Right lung (tissue), 5 donors: ENCODE data around the gene AKR1B15. TPM values are rescaled to one million over a fixed set of nuclear protein-coding genes. Genes with fewer than 3 reads are reported as not detected.

Source experiments
- DNase-seq, 2 donors: peaks; one replicate each; pipeline ENCODE4 v3.0.0-alpha.2; 2013
- polyA plus RNA-seq, 5 donors: library from polyadenylated mRNA; unstranded; fragments of 120-200 nt; gene quantifications; one replicate each; pipeline versions ENCODE4 v1.2.1 to v1.2.3, GENCODE V29; 2013; ENCODE audit warnings: inconsistent platforms in 1 of 5, low replicate concordance in 1 of 5; ENCODE audit not compliant: insufficient read length in 5 of 5, insufficient read depth in 1 of 5

Gene AKR1B15
- polyA plus RNA-seq, 5 donors, result 0.07 to 0.27 (median 0.16) TPM; not detected in 1

DNA sequence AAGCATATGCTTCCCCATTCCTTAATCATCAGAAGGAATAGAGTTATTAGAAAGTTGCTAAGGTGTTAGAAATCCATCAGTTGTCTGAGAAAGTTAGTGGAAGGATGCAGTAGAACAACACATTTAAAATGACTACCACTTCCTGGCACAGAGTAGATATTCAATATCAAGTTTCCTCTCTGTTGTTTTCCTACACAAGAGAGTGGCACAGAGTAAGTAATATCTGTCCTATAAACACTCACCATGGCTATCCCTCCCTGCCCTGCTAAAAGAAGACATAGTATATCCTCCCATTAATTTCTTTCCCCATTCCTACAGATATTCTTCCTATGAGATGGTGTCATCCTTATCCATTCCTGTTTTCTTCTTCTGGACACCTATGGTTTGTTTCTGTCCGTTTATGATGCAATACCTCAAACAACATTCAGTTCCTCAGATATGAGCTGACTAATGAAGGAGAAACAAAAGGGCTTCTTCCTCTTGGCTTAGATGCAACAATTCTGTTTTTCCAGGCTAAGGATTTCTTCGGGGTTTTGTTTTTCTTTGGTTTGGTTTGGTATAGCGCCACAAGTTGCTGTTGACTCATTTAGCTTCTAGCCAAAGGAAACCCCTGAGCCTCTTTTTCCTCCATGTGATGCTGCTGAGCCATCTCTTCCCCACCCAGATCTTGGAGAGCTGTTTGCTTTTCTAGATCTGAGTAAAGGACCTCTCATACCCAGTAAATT is 64.9 kb downstream of the AKR1B15 start:
- no peak for DNase-seq

DNA sequence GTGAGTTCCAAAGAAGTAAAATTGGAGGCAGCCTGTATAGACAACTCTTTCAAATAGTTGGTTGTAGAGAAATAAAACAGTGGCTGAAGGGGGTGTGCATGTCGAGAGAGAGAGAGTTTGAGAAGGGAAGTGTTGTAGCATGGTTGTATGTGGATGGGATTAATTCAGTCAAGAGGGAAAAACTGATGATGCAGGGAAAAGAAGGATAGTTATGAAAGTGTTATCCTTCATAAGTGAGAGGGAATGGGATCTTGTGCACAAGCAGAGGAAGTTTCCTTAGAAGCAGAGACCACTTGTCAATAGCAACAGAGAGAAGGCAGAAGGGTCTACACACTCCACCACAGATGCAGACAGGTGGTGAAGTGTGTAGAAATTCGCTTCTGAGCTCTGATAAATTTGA is 67.7 kb downstream of the AKR1B15 start:
- DNase-seq, result no peak

DNA sequence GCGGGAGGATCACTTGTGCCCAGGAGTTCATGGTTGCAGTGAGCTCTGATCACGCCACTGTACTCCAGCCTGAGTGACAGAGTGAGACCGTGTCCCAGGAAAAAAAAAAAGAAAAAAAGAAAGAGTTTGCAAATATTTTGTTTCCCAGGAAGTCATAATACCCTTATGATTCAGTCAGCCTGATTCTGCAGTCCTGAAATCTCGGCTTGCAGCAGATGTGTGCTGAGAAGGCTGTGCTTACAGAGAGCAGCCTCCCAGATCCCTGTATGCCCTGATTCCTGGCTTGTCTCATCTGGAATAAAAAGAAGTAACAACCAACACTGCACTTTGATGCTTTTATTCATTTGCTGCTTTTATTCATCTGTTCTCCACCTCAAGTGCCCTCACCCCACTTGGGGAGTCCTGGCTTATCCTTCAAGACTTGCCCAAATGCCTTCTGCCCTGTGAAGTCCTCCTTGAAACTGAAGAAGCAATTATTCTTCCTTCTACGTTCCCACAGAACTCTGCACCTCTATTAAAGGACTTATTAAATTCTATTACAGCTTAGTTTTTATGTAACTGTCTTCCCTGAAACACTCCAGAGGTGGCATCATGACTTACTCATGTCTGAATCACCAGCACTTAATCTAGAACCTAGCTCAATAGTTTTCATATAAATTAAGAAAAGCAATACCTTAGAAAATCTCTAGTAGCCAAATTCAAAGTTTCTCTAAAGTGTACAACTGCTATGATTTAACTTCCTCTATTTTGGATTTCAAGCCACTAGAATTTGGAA is 70.0 kb downstream of the AKR1B15 start:
- no peak for DNase-seq

DNA sequence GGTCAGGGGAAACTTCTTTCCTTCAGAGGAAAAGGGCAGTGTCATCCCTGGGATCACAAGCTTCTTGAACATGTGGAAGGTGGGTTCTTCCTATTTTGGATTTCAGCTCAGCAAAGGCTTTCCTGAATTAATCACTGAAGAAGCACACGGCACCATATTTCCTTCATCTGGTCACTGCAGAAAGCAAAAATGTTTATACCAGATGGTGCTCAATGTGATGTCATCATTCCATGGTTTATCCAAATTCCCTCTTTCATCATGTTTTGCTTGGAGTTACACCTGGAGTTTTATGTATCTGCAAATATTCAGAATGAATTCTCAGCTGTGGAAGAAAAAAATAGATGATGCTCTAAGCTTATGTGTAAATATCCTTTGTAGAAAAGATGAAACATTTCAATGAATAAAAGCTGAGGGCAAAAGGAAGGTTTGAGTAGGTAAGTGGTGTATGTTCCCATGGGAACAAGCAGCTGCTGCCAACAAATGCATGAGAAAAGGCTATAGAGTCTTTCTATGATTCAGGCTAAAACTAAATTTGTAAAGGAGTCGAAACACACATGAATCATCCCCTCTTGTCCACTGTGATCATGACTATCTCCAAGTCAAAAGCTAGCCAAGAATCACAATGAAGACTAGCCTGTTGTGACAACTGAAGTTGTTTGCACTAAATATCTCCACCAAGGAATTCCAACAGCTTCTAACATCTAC is 70.9 kb downstream of the AKR1B15 start:
- no peak for DNase-seq

DNA sequence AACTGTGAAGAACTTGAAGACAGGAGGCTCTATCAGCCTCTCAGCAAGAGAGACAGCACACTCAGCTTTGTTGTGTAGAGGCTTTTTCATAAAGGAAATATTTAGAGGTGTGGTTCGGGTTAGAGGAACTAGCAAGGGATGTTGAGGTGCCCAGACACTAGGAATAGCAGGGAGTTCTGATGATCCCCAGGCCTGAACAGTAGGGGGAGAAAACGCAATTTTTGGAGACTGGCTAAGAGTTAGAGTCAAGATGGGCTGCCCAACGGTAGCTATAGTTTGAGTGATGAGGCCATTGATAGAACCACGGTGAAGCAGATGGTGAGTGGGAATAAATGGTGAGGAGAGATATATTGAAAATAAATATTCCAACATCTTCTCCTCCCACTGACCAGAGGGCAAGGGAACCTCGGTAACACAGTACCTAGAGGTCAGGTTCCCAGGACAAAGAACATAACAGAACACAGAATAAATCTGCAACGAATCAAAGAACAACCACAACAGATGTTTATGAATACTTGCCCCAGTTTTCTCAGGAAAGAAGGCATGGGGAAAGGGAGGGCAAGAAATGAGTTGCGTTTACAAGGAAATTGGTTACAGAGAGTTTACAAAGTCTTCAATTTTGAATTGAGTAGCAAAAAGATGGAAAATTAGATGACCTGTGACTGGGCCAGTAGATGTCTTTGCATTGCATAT is 73.5 kb downstream of the AKR1B15 start:
- no peak for DNase-seq

DNA sequence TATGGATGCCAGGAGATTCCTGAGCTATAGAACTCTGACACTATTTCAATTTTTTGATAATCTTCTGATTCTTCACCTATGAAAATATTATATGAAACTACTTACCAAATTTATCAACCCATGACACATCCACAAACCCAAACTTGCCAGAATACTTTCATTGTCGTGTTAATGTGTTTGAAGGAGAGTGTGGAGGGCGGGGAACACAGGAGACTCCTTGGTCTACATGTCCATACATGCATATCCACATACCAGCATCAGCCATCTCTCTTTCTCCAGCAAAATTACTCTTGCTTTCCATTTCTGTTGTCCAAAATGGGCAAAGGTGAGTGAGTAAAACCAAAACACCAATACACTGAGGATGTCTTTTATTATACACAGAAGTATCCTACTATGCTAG is 74.3 kb downstream of the AKR1B15 start:
- DNase-seq, result no peak

DNA sequence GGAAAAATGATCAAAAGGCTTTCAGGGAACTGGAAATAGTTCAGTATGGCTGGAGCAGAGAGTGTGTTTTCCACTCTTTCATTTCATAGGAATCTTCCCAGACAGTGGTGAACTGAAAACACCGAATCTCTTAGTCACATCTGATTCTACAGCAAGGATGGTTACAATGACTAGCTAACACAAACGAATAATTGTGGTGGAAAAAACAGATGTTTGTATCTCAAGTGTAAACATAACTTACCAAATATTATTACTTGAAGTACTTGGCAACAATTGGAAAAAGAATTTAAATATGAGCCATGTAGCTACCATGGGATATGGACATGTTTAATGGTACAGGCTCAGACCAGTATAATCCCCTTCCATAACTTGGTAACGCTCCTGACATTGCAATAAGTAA is 76.6 kb downstream of the AKR1B15 start:
- no peak for DNase-seq

DNA sequence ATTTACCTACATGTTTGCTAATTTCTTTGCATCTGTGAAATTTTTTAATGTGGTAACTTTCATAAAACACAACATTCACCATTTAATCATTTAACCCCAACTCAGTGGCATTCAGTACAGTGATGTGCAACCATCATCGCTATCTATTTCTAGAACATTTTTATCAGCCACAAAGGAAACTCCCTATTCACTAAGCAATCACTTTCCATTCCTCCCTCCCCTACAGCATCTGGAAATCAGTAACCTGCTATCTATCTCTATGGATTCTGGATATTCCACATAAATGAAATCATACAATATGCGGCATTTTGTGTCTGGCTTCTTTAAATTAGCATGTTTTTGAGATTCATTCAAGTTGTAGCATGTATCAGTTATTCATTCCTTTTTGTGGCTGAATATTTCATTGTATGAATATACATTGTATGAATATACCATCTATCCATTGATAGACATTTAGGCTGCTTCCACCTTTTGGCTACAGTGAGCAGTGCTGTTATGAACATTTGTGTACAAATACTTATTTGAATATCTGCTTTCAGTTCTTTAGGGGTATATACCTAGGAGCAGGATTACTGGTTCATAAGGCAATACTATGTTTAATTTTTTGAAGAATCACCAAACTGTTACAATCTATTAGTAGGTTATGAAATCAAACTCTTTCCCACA is 78.3 kb downstream of the AKR1B15 start:
- DNase-seq, result no peak

DNA sequence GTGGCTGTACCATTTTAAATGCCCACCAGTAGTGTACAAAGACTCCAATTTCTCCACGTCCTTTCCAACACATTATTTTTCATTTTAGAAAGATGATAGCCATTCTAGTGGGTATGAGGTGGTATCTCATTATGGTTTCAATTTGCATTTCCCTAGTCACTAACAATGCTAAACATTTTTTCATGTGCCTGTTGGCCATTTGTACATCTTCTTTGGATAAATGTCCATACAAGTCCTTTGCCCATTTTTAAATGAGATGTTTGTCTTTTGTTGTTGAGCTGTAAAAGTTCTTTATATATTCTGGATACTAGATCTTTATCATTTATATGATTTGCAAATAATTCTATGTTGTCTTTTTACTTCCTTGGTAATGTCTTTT is 78.9 kb downstream of the AKR1B15 start:
- no peak for DNase-seq

DNA sequence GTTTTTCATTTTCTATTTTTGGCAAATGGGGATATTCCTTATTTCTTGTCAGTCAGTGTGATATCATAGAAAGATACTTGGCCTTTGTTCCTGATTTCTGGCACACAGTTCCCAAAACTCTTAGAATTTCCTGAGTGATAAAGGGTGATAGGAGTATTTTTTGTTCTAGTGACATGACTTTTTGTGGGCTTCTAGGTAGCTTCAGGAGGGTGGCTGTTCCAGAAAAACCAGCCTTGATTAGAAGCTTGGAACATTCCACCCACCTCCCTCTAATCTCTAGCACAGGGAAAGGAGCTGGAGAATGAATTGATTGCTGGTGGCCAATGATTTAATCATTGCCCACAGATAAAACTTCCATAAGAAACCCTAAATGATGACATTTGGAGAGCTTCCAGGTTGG is 80.5 kb downstream of the AKR1B15 start:
- no peak for DNase-seq

Other genes starting within 250 kb of the AKR1B15 start
- gene SLC35B4, start 232.2 kb upstream of the AKR1B15 start, polyA plus RNA-seq, result 10 to 100 TPM; 15.3 to 27.5 (median 25.4) TPM
- 10 to 100 TPM; 62.0 to 77.6 (median 67.7) TPM for gene AKR1B1, start 90.0 kb upstream of the AKR1B15 start, polyA plus RNA-seq
- under 1 TPM in 4 of 5 donors, not detected in 1; 0.11 to 0.27 (median 0.20) TPM for gene AKR1B10, start 21.5 kb upstream of the AKR1B15 start, polyA plus RNA-seq
- 10 to 100 TPM; 26.9 to 43.3 (median 30.6) TPM for gene BPGM, start 97.7 kb downstream of the AKR1B15 start, polyA plus RNA-seq
- gene CALD1, start 230.5 kb downstream of the AKR1B15 start, polyA plus RNA-seq, result 100 to 1,000 TPM; 173 to 252 (median 234) TPM